Mesendoderm (in vitro differentiated cells): ENCODE measurements around the gene STIM2.
A peak's percentile ranks its signal among the peaks of the same experiment; 100 is the strongest.

Experiments used
- DNase-seq: peaks from one replicate; pipeline ENCODE4 v3.0.0; 2013
- H2AK5ac ChIP-seq: 2 replicates; pipeline ENCODE4 v1.6.1; 2013; ENCODE audit warnings: low read length, inconsistent platforms
- H2BK120ac ChIP-seq: 2 replicates; pipeline ENCODE4 v1.6.1; 2013; ENCODE audit warnings: low read depth, mild to moderate bottlenecking, low read length, moderate library complexity, mixed read lengths
- H2BK15ac ChIP-seq: replicated peaks from 2 replicates; pipeline ENCODE4 v1.6.1; 2013; ENCODE audit warnings: low read depth, mild to moderate bottlenecking, moderate library complexity
- H2BK5ac ChIP-seq: 2 replicates; pipeline ENCODE4 v1.6.1; 2013; ENCODE audit warnings: low read length, inconsistent platforms
- H3K18ac ChIP-seq: 2 replicates; pipeline ENCODE4 v1.6.1; 2013; ENCODE audit warnings: mild to moderate bottlenecking, low read length, mixed read lengths
- H3K23ac ChIP-seq: one replicate; pipeline ENCODE4 v1.6.1; 2013; ENCODE audit warnings: low read length
- H3K27ac ChIP-seq: 2 replicates; pipeline ENCODE4 v1.5.1; 2013; ENCODE audit warnings: low read depth, mild to moderate bottlenecking, inconsistent platforms, low read length, moderate library complexity
- H3K27me3 ChIP-seq: 2 replicates; pipeline ENCODE4 v1.6.1; 2013; ENCODE audit warnings: low read length, control low read depth, mild to moderate bottlenecking, inconsistent platforms; ENCODE audit not compliant: insufficient read depth, poor library complexity
- H3K36me3 ChIP-seq: 2 replicates; pipeline ENCODE4 v1.6.1; 2013; ENCODE audit warnings: low read length, inconsistent platforms; ENCODE audit not compliant: control insufficient read depth, insufficient read depth
- H3K4ac ChIP-seq: one replicate; pipeline ENCODE4 v1.6.1; 2013; ENCODE audit warnings: low read depth, mild to moderate bottlenecking, low read length, moderate library complexity
- H3K4me1 ChIP-seq: 2 replicates; pipeline ENCODE4 v1.6.1; 2013; ENCODE audit warnings: low read depth, low read length, inconsistent platforms; ENCODE audit not compliant: control insufficient read depth
- H3K4me2 ChIP-seq: 2 replicates; pipeline ENCODE4 v1.6.1; 2013; ENCODE audit warnings: low read length
- H3K4me3 ChIP-seq: 2 replicates; pipeline ENCODE4 v1.5.1; 2013; ENCODE audit warnings: mild to moderate bottlenecking, low read length
- H3K56ac ChIP-seq: one replicate; pipeline ENCODE4 v1.6.1; 2013; ENCODE audit warnings: low read length
- H3K79me1 ChIP-seq: 2 replicates; pipeline ENCODE4 v1.6.1; 2013; ENCODE audit warnings: low read length, inconsistent platforms
- H3K79me2 ChIP-seq: 2 replicates; pipeline ENCODE4 v1.6.1; 2013; ENCODE audit warnings: mild to moderate bottlenecking, low read length; ENCODE audit not compliant: control insufficient read depth, insufficient read depth
- H3K9ac ChIP-seq: 2 replicates; pipeline ENCODE4 v1.6.1; 2013; ENCODE audit warnings: low read length, inconsistent platforms
- H4K5ac ChIP-seq: one replicate; pipeline ENCODE4 v1.6.1; 2013; ENCODE audit warnings: low read length
- H4K8ac ChIP-seq: one replicate; pipeline ENCODE4 v1.6.1; 2013; ENCODE audit warnings: low read depth, mild to moderate bottlenecking, control low read depth, low read length, moderate library complexity
- WGBS: extraction: QIAGEN DNeasy Blood & Tissue Kit; methylation state at CpG from one replicate; pipeline ENCODE4 v1.1.7; 2013; ENCODE audit warnings: low lambda C conversion rate, missing lambda C conversion rate; ENCODE audit not compliant: insufficient coverage; ENCODE audit errors: extremely low coverage; 5-methylcytosine and 5-hydroxymethylcytosine counted together

Gene STIM2

DNA sequence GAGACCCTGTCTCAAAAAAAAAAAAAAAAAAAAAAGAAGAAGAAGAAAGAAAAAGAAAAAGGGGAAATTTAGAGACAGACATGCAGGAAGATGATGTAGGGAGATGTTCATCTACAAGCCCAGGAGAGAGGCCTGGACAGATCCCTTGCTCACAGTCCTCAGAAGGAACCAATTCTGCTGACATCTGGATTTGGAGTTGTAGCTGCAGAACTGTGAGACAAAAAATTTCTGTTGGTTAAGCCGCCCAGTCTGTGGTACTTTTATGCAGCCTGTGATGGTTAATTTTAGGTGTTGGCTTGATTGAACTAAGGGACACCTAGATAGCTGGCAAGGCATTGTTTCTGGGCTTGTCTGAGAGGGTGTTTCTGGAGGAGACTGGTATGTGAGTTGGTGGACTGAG, 10.1 kb upstream of the STIM2 start:
- Histone ChIP-seq H4K5ac (no peak overlapping the region), H3K27ac (no peak overlapping the region), H3K27me3 (no peaks in the 10 kb centered on the region), H3K18ac (no peak overlapping the region), H3K4ac (no peak overlapping the region), H2BK15ac (no peak overlapping the region), H4K8ac (no peak overlapping the region), H3K4me1 (no peaks in the 10 kb centered on the region), H2BK120ac (no peak overlapping the region), H3K79me1 (no peaks in the 10 kb centered on the region), H3K9ac (no peak overlapping the region), H3K4me3 (no peak overlapping the region), H3K36me3 (no peaks in the 10 kb centered on the region), H3K4me2 (no peak overlapping the region), H2AK5ac (no peak overlapping the region), H3K79me2 (no peaks in the 10 kb centered on the region), H3K56ac (no peak overlapping the region), H2BK5ac (no peak overlapping the region), H3K23ac (no peak overlapping the region)
- WGBS: no CpG with 5 or more reads among the region's 1 CpG
- no peak for DNase-seq

DNA sequence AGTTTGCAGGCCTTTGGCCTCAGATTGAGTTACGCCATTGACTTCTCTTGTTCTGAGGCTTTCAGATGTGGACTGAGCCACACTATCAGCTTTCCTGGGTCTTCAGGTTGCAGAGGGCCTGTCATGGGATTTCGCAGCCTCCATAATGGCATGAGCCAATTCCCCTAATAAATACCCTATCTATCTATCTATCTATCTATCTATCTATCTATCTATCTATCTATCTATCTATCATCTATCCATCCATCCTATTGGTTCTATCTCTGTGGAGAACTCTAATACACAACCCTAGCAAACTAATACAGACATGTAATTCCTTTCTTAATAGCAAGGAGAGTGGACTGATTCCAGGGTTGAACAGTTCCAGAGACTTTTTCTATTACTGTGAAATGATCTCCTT, 9.5 kb upstream of the STIM2 start:
- Histone ChIP-seq H3K4me3 (no peak overlapping the region), H4K5ac (no peak overlapping the region), H3K23ac (no peak overlapping the region), H2BK15ac (no peak overlapping the region), H3K79me1 (no peaks in the 10 kb centered on the region), H2BK5ac (no peak overlapping the region), H3K27ac (no peak overlapping the region), H4K8ac (peak overlapping the region; percentile 39), H3K27me3 (no peaks in the 10 kb centered on the region), H3K79me2 (no peaks in the 10 kb centered on the region), H3K4ac (no peak overlapping the region), H2BK120ac (no peak overlapping the region), H3K56ac (no peak overlapping the region), H3K36me3 (no peaks in the 10 kb centered on the region), H3K9ac (no peak overlapping the region), H3K4me2 (no peak overlapping the region), H3K18ac (no peak overlapping the region), H2AK5ac (no peak overlapping the region), H3K4me1 (no peaks in the 10 kb centered on the region)
- no peak for DNase-seq
- WGBS: no CpG with 5 or more reads among the region's 2 CpGs

DNA sequence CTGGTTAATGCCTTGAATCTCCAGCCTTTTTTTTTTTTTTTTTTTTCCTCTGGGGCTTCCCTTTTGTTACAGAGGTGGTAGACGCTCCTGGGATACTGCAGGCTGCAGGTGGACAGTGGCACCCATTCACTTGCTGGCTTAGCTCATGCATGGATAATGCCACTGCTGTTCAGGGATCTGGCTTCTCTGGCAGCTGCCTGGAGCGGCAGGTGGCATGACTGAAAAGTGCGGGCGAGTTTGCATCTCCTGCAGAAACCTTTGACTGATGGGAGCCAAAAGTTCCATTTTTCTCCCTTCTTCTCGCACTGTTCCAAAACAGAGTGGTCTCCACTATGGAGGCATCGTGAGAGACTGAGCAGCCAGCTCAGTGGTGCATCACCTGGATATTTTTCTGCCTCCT, 5.9 kb upstream of the STIM2 start:
- no peak overlapping the region for H3K4me2 ChIP-seq
- H3K56ac ChIP-seq: no peak overlapping the region
- H3K36me3 ChIP-seq: no peaks in the 10 kb centered on the region
- no peak overlapping the region for H3K9ac ChIP-seq
- DNase-seq: no peak
- H3K4me3 ChIP-seq: no peak overlapping the region
- H3K4ac ChIP-seq: no peak overlapping the region
- no peak overlapping the region for H2BK5ac ChIP-seq
- no peaks in the 10 kb centered on the region for H3K27me3 ChIP-seq
- no peak overlapping the region for H2BK120ac ChIP-seq
- H3K79me2 ChIP-seq: no peaks in the 10 kb centered on the region
- no peak overlapping the region for H3K23ac ChIP-seq
- WGBS: no CpG with 5 or more reads among the region's 6 CpGs
- H3K79me1 ChIP-seq: no peaks in the 10 kb centered on the region
- no peak overlapping the region for H4K8ac ChIP-seq
- no peak overlapping the region for H2AK5ac ChIP-seq
- no peak overlapping the region for H3K27ac ChIP-seq
- no peak overlapping the region for H3K18ac ChIP-seq
- no peak overlapping the region for H2BK15ac ChIP-seq
- H4K5ac ChIP-seq: no peak overlapping the region
- peaks cover 7% of the 10 kb centered on the region for H3K4me1 ChIP-seq

DNA sequence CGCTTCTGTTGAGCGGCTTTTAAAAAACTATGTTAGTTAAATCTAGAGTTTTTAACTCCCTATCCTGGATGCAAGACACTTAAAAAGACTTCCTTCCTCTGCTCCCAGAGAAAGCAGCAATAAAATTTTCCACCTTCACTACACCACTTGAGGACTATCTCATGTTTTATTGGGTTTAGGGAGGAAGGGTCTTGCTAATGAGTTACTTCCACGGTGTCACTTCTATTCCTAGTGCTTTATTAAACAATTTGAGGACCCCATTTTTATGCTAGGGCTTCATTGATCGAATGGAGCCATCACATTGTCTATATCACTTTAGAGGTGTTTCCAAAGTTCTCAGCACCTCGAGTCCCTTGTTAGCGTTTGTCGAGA, 3.7 kb upstream of the STIM2 start:
- Histone ChIP-seq H3K4me3 (peak overlapping the region; percentile 6), H4K8ac (no peak overlapping the region), H2BK5ac (no peak overlapping the region), H3K36me3 (no peaks in the 10 kb centered on the region), H3K9ac (peak overlapping the region; percentile 48), H2AK5ac (no peak overlapping the region), H3K27me3 (no peaks in the 10 kb centered on the region), H3K4ac (no peak overlapping the region), H3K4me2 (peak overlapping the region; percentile 19), H3K79me2 (peaks cover 2% of the 10 kb centered on the region), H2BK120ac (no peak overlapping the region), H3K23ac (no peak overlapping the region), H3K18ac (peak overlapping the region; percentile 81), H2BK15ac (no peak overlapping the region), H3K4me1 (peaks cover 9% of the 10 kb centered on the region), H3K79me1 (no peaks in the 10 kb centered on the region), H4K5ac (no peak overlapping the region), H3K56ac (peak overlapping the region; percentile 77), H3K27ac (no peak overlapping the region)
- WGBS: no CpG with 5 or more reads among the region's 7 CpGs
- no peak for DNase-seq

GRCh38 chr4:26857278-26858034, 3.2 kb upstream of the STIM2 start:
- Histone ChIP-seq H2BK15ac (no peak overlapping the region), H3K79me1 (no peaks in the 10 kb centered on the region), H4K5ac (no peak overlapping the region), H3K36me3 (no peaks in the 10 kb centered on the region), H3K4ac (no peak overlapping the region), H3K4me2 (peak overlapping the region; percentile 93), H3K18ac (peak overlapping the region; percentile 81), H4K8ac (no peak overlapping the region), H3K9ac (peak overlapping the region; percentile 84), H3K23ac (no peak overlapping the region), H3K79me2 (peaks cover 5% of the 10 kb centered on the region), H3K4me3 (peak overlapping the region; percentile 78), H2BK5ac (peak overlapping the region; percentile 32), H2AK5ac (no peak overlapping the region), H3K27ac (peak overlapping the region; percentile 27), H3K4me1 (peaks cover 9% of the 10 kb centered on the region), H3K27me3 (no peaks in the 10 kb centered on the region), H2BK120ac (no peak overlapping the region), H3K56ac (peak overlapping the region; percentile 92)
- no CpG with 5 or more reads among the region's 65 CpGs for WGBS
- peak; percentile 84 for DNase-seq
